Stimulated activated CD4-positive, alpha-beta T cell treated with anti-CD3 and anti-CD28 coated beads, TNF-alpha, amount 100 ng/mL, for 1 hour (primary cell): ENCODE results near the gene HOXA7.

Source experiments
- DNase-seq, 3 donors: peaks; one replicate each; pipeline ENCODE4 v3.0.0-alpha.2; 2020; ENCODE audit warnings: low read depth in 3 of 3, low spot score in 1 of 3

Gene HOXA7

DNA sequence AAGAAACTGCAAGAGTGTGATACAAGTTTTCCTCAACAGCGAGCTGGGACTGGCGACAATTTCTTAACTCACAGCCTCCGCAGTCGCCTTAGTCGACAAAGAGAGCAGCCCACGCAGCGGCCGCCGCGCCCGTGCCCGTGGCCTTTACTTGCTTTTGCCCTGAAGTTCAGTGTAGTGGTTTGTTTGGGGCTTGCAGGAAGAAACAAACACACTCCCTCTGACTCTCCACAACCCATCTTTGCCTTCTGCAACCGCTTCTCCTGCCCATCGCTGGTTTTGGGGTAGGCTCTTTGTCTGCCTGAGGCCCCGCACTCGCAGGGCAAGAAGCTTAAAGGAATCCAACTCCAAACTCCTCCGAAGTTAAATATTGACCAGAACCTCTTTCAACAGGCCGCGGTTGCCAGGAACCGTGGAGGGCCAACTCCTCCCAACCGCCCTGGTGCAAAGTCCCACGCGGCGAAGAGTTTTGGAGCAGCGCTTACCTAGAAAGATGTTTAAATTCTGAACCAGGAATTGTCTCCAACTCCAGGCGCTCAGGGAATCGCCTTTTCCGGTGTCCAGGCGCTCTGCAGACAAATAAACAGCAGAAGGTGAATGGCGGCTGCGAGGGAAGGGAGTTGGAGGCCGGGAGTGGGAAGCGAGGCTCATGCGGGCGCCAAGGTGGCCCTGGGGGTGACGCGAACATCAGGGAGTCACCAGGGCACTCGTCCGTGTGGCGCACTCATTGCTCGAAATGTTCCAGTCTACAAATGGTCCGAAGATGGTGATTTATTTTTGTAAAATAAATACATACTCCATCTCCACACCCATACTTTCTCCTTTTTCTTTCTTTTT, 34.2 kb downstream of the HOXA7 start:
- DNase-seq = no peak

DNA sequence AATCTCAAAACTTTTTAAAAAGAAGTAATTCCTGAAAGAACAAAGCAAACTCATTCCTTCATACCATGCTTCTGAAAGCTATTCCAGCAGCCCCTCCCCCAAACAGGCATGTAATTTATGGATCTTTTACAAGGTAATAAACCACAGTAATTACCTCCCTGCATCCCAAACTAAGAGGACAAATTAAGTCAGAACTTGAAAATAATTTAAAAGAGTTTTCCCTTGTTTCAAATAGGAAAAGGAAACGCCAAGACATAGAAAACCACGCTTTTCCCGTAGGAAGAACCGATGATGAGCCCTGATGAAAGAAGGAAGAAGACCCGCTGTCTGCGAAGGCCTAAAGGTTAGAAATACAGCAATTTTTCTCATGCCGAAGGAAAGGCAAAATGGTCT, 34.8 kb downstream of the HOXA7 start:
- DNase-seq = no peak

DNA sequence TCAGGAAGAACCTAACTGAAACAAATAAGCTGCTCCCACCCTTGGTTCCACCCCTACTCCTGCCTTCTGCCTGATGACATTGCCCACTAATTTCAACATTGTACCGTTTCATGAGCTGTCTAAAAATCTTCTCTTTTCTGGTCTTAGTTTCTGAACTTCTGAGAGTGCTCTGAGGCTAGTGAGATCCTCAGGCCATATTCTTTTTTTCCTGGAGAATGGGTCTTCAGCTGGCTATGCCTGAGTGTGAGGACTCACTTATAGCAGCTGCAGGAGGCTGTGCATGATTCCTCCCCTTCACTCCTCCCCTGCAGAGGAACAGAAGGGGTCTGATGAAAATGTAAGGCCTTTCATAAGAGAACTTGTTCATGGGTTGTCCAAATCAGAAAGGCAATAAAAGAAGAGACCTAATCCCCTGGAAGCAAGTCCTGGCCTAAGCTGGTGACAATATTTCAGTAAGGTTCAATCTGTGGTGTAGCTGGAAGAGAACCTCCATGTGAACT, 37.0 kb downstream of the HOXA7 start:
- no peak for DNase-seq

DNA sequence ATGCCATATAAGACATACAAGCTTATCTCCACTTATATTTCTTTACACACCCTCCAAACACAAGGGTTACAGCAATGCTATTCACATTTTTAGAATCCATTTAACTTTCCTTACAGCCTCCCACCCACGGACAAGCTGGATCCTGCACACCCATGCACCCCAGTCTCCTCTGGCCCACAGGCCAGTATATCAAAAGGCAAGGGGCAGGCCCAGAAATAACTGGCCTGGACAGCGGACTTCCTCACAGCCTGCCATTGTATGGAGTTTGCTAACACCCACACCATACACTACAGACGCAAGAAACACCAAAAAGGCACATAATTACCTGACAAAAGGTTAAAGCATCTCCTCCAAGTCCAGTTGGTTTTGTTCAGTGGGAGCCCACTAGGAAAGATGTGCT, 37.9 kb downstream of the HOXA7 start:
- no peak for DNase-seq

DNA sequence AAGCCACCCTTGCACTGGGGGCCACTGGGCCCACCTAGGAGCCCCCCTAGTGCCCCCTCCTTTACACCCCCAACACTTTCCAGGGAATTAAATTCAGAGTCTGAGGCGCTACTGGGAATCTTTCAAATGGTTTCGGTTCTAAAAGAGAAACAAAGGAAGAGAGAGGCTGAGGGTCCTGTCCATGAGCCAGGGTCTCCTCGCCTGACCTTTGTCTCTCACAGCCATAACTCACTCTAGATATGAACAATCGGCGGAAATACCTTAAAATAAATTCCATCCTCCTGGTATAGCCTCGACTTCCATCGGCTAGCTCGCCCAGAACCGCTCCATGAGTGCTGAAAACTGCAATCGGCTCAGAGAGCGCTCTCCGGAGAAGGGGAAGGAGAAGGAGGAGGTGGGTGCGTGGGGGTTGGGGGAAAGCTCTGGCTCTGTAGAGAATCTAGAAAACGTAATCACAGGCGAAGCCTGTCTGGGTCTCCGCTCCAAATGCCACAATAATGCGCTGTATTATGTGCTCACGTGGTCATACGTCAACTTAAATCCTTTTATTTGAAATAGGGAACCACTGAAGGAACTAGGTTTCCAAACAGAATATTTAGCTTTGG, 38.5 kb downstream of the HOXA7 start:
- DNase-seq = no peak

DNA sequence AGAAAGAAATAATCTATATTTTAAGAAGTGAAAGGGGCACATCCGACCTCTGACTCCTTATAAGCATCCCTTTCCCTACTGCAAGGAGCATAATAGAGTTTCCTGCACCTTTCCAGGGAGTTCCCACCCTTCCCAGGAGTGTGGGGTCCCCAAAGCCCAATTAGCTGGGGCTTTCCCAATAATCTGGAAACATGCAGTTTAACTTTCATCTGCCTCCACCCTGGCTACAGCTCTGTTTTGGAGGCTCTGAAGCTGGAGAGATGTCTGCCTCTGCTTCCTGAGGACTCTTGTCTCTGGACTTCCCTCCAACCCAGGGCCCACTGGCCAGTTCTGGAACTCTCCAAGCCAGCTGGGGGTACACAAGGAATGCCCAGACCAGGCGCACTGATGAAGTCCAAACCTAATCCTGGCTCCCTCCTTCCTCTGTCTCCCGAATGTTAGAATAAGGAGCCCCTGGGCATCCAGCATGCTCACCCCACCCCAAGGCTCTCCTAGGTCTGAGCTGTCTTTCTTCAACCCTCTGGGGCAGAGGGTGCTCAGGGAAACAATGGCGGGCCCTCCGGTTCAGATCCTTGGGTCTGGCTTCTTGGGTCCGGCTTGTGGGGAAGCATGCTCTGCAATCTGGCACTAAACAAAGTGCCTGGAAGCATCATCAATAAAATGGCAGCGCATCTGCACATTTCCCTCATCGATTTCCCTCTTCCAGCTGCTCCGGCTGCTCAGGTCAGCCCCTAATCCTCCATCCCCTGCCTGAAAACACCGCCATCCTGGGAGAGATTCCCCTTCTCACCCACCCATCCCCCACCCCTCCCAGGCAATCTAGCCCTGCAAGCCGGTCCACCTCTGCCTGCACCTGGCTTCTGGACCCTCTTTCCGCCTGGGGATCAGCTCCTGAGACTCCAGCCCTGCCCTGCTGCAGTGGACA, 39.3 kb downstream of the HOXA7 start:
- DNase-seq = no peak

DNA sequence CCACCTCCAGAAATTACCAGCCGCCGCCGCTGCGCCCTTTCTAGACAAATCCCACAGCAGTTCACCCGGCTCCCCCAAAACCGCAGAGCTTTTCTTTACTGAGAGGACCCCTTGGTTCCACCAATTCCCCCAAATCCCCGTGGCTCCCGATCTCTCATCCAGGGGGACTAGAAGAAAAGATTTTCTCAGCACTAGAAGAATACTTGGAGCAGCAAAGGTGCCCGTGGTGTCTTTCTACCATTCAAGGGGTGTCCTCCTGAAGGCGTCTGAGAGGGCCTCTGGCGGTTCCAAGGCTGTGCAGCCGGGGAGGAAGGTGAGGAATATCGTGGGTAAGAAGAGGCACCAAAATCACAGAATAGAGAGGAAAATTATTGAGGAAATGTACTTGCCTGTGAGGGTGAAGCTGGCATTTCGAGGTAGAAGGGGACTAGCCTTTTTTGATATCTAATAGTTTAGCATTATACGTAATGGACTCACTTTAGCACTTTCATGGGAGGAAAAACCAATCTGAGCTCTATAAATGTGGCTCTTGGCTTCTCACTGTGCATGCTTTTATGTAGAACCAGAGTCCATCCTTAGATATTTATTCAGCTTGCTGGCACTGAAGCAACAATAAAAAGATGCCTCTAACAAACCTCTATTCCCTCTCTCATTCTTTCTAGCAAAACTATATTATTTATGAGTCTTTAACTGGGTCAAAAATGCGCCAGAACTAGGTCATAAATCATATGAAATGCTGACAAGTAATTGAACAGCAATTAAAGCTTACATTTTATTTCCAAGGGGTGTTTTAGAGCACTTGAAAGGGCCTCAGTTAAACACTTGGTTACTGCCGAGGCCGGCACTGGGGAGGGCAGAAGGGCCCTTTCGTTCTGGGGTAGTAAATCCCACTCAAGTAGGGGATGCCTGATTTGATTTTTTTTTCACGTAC, 40.2 kb downstream of the HOXA7 start:
- no peak for DNase-seq

DNA sequence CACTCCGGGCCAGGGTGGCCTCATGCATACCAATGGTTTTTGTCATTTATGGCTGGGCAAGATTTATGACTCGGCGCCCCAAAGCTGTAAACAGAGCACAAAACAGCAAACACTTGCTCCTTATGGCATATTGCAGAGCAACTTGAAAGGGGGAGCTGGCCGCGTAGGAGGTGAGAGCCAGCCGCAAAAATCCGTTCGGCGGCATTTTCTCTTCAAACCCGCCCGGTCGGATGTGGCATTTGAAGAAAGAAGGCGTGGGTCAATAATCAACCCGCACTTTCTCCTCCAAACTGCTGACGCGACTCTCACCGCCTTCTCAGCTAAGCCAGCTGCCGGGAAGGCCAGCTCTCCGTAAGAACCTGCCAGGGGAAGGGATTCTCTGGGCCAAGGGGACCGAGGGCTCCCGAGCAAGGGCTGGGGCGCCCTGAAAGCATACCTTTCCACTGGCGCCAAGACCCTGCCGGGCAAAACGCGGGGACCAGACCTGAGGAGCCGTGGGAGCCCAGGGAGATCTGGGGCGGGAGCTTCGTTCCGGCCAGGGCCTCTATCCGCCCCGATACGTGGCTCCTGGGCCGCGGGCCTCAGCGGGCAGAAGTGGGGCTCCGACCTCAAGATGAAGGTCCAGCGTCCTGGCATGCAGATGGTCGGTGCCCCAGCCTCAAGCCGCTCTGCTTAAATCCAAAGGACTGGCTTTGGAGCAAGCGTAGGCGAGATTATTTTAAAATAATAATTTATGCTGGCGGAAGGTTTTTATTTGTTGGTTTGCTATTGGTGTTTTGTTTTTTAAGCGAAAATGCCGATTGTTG, 41.1 kb downstream of the HOXA7 start:
- DNase-seq = no peak

DNA sequence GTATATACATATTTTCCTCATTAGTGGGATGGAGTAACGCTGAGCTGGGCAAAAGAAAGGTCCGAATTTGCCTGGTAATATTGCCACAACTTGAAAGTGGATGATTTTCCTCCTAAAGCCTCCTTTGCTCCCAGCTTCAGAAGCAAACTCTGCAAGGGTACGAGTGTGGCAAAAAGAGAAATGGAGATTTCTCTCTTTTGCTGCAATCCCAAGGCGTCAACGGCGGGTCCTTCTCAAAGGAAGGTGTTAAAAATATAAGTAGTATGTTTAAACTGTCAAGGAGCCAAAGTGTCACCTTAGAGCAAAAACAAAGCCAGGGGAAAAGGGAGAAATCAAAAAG, 41.6 kb downstream of the HOXA7 start:
- no peak for DNase-seq

DNA sequence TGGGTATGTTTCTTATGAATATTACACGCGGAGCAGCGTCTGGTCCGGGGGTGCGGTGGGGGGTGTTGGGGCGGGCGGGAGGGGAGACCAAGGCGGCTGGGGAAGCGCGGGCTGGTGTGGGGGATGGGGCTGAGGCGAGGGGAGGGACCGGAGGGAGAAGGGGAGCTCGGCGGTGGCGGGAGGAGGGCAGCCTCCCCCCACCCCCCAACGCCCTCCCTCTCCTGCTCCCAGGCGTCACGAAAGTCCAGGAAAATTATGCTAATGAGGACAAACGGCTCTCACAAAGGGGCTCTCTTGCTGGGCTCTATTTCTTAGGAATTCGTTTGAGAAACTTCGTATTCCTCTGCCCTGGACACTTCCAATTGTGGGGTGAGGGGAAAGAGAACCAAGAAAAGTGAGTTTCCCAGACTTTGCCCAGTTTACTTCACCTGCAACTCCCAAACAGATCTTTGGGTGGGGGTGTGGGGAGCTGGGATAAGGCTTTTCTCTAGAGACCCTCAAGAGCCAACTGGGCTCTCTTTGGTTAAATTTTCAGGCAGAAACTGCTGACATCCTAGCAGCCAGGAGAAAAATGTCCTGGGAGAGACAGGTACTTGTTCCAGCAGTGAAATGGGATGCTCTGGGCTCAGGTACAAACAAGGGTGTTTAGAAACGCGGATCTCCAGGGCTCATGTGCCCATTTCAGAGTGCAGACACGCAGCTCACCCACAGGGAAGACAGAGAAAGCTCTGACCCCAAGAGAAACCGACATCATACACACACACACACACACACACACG, 42.3 kb downstream of the HOXA7 start:
- no peak for DNase-seq

DNA sequence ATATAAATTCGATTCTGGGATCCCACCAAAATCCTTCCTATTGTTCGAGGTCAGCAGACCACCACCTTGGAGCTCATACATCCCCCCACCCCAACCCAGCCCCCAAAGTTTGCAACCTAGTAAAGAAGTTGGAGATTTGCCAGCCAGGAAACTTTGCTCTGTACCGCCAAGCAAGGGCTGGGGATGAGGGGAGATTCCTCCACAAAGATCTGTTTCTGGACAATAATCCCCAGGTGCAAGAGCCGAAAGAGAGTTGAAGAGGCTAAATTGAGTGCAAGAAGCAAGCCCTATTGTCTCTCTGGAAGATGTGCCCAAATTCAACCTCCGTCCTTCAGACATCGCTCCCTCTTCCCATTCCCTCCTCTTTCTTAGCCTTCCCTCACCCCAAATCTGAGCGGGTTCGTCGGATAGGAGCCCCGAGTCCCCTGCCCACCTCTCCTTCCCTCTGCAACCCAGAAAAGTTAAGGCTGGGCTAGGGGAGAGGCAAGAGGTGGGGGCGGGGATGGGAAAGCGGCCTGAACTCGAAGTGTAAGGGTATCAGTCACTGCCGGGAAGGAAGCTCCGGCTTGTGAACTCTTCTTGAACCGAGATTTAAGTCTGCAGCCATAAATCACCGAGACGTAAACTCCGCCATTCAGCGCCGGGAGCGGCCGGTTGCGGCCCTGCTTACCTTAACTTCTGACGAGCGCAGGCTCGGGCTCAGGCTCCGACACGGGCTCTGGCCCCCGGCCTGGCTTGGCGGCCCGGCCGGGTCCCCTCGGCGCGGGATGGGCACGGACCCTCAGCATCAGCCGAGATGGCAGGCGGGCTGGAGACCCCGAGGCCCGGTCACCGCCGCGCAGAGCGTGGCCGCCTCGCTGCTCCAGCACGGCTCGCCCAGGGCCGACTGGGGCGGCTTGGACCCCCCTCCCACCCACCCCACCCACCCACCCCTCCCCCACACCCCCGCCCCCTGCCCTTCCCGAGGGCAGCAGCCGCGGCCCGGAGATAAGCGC, 43.2 kb downstream of the HOXA7 start:
- no peak for DNase-seq

DNA sequence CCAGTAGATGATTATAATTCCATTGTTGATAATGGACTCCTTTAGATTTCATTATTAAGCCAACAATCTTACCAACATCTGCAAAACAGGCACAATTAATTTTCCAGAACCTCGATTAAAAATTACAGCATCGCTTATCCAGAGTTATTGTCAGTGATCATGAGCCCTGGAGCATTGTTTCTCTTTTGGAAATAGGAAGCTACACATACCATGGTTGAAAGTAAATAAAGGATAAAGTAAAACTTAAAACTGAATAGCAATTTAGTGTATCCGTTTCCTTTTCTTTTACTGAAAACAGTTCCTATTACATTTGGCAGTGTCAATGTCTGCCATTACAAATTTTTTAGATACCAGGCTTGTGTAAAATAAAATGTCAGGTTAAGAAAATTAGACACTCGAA, 44.1 kb downstream of the HOXA7 start:
- DNase-seq = no peak

DNA sequence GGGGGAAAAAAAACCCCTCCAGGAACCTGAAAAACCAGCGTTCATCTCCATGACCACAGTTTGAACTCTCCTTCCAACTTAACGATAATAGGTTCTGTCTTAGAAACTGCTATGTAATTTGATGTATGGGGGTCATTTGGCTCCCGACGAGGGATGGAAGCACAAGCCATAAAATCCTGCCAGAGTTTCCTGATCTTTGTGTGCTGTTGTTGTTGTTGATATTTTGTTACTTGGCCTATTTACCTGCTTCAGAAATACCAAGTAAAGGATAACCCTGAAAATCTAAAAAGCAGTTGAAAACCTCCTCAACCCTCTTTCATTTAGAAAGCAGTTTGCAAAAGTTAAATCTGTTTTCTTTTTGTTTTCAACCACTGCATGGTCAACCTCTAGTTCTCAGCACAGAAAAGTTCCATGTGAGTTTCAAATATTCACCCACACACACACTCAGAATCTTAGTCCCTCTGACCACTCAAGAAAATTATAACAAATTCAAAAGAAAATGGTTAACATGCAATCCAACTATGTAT, 44.7 kb downstream of the HOXA7 start:
- no peak for DNase-seq

DNA sequence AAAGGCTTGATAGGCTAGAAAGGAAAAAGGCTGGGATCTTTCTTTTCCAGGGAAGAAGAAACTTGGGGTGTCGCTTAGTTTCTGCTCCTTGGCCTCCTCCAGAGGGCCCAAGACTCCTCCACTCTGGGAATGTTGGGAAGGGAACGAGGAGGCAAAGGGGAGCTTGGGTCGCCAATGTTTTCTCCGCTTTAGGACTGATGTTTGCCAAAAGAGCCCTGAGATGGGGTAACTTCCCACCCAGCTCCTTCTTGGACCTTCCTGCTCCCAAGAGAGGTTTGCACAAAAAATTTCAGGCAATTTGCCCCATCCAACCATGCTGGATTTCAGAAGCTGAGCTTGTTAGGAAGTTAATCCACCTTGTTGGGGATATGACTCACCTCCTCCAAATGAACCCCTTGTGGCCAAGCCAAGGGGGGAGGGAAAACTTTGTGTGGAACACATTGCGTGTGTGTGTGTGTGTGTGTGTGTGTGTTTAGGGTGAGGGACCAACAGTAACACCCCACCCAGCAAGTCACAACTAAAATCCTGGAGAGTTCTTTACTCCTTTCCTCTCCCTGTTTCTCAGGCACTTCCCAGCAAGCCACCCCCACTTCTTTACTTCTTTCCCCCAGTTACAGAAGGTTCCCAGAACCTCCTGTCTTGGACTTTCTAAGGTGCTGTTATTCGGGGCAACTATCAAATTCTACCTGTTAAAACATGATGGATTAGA, 45.3 kb downstream of the HOXA7 start:
- DNase-seq = no peak

DNA sequence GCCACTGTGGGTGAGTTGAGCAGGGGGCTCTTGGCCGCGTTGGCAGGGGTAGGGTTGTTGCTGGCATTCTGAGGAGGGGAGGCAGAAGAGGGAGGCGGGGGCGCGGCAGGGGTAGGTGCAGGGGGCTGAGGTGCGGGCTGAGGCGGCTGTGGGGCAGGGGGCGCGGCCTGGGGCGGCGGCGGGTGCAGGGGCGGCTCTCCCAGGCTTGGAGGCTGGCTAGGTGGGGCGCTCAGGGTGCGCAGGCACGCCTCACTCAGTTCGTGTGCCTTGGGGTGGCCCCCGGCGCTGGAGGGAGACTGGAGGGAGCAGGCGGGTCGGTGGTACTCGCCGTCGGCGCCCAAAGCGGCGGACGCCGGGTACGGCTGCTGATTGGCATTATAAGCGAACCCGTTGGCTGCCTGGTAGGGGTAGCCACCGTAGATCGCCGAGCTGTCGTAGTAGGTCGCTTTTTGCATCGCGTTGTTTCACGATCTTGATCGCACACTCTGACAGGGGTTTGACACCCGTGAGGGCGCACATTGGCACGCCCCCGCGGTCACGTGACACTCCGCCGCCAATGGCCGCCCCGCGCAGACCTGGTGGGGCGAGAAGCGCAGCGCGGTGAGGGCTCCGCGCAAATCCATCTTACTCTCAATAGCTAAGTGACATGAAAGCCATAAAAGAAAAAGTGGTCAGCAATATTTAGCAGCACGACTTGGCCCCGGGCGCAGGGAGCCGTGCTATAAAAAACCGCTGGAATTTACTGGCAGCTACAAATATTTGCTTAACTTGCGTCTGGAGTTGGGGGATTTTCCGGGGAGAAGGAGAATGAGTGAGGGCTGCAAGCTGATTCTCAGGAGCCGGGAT, 46.1 kb downstream of the HOXA7 start:
- DNase-seq = no peak
